ENCODE data around the gene NBDY. TPM values are rescaled to one million over a fixed set of nuclear protein-coding genes. Genes with fewer than 3 reads are reported as not detected.
"Not testable (repeated sequence)": the region's sequence is repeated elsewhere in the genome, so short reads cannot be mapped to it uniquely, and the experiment has no call there.

NBDY gene
- total RNA-seq, 1 donor from 2014 or later: 13.8 TPM

GRCh38 chrX:56773522-56774060, 44.5 kb downstream of the NBDY start:
- H3K4me1 ChIP-seq; H3K27ac ChIP-seq; H3K9me3 ChIP-seq; H3K36me3 ChIP-seq; DNase-seq (ENCODE audit: extremely low spot score in 2 of 2); intact Hi-C loops (cut with DNase I); H3K27me3 ChIP-seq; H3K4me3 ChIP-seq: not testable (repeated sequence)

GRCh38 chrX:56778099-56778923, 49.3 kb downstream of the NBDY start:
- intact Hi-C loops (cut with DNase I); H3K27me3 ChIP-seq; H3K36me3 ChIP-seq; H3K4me1 ChIP-seq; H3K9me3 ChIP-seq; H3K27ac ChIP-seq; H3K4me3 ChIP-seq; DNase-seq (ENCODE audit: extremely low spot score in 2 of 2): not testable (repeated sequence)

GRCh38 chrX:56778924-56779468, 50.0 kb downstream of the NBDY start:
- intact Hi-C loops (cut with DNase I); DNase-seq (ENCODE audit: extremely low spot score in 2 of 2); H3K27ac ChIP-seq; H3K36me3 ChIP-seq; H3K4me3 ChIP-seq; H3K4me1 ChIP-seq; H3K27me3 ChIP-seq; H3K9me3 ChIP-seq: not testable (repeated sequence)

- intact Hi-C loops (cut with DNase I): not testable (repeated sequence)
These were observed 51.9 kb downstream of the NBDY start for GRCh38 chrX:56780681-56781649.

GRCh38 chrX:56782352-56782751, 53.3 kb downstream of the NBDY start:
- Histone ChIP-seq H3K36me3 (no peaks in the 10 kb centered on the region), H3K4me3 (no peak overlapping the region), H3K27ac (no peak overlapping the region), H3K4me1 (peaks cover 6% of the 10 kb centered on the region), H3K9me3 (no peaks in the 10 kb centered on the region), H3K27me3 (no peaks in the 10 kb centered on the region)
- no peak for TF ChIP-seq POLR2AphosphoS5 (IDR thresholded peaks at IDR 0.05; ENCODE audit: insufficient read depth in 1 of 2, low read depth in 1 of 2)
- TF ChIP-seq CTCF (IDR thresholded peaks at IDR 0.05): no peak
- no peak for TF ChIP-seq POLR2A (IDR thresholded peaks at IDR 0.05)
- DNase-seq (ENCODE audit: extremely low spot score in 2 of 2): no peak
- intact Hi-C loops (cut with DNase I): no loop called here

More at GRCh38 chrX:56780681-56781649, 51.9 kb downstream of the NBDY start:
- not testable (repeated sequence) for H3K4me3 ChIP-seq; H3K27ac ChIP-seq; DNase-seq (ENCODE audit: extremely low spot score in 2 of 2); H3K27me3 ChIP-seq; H3K9me3 ChIP-seq; H3K4me1 ChIP-seq; H3K36me3 ChIP-seq

- no peaks in the 10 kb centered on the region for H3K36me3 ChIP-seq
- H3K4me1 ChIP-seq: peaks cover 6% of the 10 kb centered on the region
- no peaks in the 10 kb centered on the region for H3K9me3 ChIP-seq
- H3K27ac ChIP-seq: peak overlapping the region; percentile 69
- H3K4me3 ChIP-seq: peak overlapping the region; percentile 40 to 48
- intact Hi-C loops (cut with DNase I): no loop called here
- no peak for DNase-seq (ENCODE audit: extremely low spot score in 2 of 2)
- TF ChIP-seq CTCF (IDR thresholded peaks at IDR 0.05): no peak
- TF ChIP-seq POLR2A (IDR thresholded peaks at IDR 0.05): no peak
- TF ChIP-seq POLR2AphosphoS5 (IDR thresholded peaks at IDR 0.05; ENCODE audit: insufficient read depth in 1 of 2, low read depth in 1 of 2): no peak
- no peaks in the 10 kb centered on the region for H3K27me3 ChIP-seq
These were observed 53.9 kb downstream of the NBDY start for GRCh38 chrX:56782791-56783449.
